ENCODE results near the gene ZSWIM4. TPM values are rescaled to one million over a fixed set of nuclear protein-coding genes. Genes with fewer than 3 reads are reported as not detected.
A peak's percentile ranks its signal among the peaks of the same experiment; 100 is the strongest.

The ZSWIM4 gene
- total RNA-seq, 2 experiments from 2014 or later, result 5.6 to 5.8 TPM

DNA sequence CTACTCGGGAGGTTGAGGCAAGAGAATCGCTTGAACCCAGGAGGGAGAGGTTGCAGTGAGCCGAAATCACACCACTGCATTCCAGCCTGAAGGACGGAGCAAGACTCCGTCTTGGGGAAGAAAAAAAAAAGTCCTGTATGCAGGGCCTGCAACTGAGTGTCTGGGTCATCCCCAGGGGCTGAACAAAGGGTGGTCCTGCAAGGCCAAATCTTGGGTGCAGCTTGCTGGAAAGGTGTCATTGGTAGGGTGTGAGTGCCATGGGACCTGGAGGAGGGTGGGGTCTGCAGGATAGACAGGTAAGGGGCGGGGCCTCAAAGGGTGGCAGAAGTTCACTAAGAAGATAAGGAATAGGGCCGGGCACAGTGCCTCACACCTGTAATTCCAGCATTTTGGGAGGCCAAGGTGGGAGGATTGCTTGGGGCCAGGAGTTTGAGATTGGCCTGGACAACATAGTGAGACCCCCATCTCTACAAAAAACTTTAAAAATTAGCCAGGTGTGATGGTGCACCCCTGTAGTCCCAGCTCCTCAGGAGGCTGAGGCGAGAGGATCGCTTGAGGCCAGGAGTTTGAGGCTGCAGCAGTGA is 31.5 kb downstream of the ZSWIM4 start:
- Mint-ChIP-seq H3K27ac (no peak overlapping the region), H3K4me3 (no peak overlapping the region), H3K4me1 (peaks cover 3% of the 10 kb centered on the region), H3K27me3 (no peaks in the 10 kb centered on the region), H3K36me3 (ENCODE audit: low read depth) (peaks cover 16% of the 10 kb centered on the region), H3K9me3 (ENCODE audit: low read depth) (no peaks in the 10 kb centered on the region)
- CTCF ChIA-PET, result interaction anchor here (1.1 kb wide), 1 partner anchor 37 kb away, joined by 3 read pairs; no protein-coding TSS in a partner anchor
- DNase-seq, result no peak
- POLR2A ChIA-PET, result no interaction called here
- intact Hi-C loops (cut with DNase I, micrococcal nuclease), result no loop called here
- ATAC-seq, result no peak

DNA sequence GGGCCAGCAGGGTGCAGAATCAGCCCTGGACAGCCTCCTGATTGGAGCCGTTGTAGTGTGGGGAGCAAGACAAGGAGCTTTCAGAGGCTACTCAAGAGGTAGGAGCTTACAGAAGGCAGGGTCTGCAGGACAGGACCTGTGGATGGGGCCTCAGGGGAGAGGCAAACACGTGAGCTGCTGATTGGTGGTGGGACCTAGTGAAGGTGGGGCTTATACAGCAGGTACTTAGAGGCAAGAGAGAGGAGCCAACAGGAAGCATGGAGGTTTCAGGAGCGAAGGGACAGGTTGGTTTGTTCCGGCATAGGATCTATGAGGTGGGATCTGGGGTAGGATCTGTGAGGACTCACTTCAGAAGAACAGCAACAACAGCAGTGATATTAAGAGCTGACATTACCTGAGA is 32.4 kb downstream of the ZSWIM4 start:
- intact Hi-C loops (cut with DNase I, micrococcal nuclease), result no loop called here
- ChIA-PET POLR2A (interaction anchor here (1.0 kb wide), 2 partner anchors 9 to 10 kb away, joined by 3 read pairs; no protein-coding TSS in a partner anchor), CTCF (interaction anchor here (0.7 kb wide), 1 partner anchor 12 kb away, joined by 4 read pairs; no protein-coding TSS in a partner anchor)
- peaks cover 17% of the 10 kb centered on the region for H3K36me3 Mint-ChIP-seq (ENCODE audit: low read depth)
- H3K4me3 Mint-ChIP-seq, result no peak overlapping the region
- ATAC-seq, result no peak
- no peak for DNase-seq
- no peaks in the 10 kb centered on the region for H3K27me3 Mint-ChIP-seq
- H3K27ac Mint-ChIP-seq, result no peak overlapping the region
- peaks cover 3% of the 10 kb centered on the region for H3K4me1 Mint-ChIP-seq
- no peaks in the 10 kb centered on the region for H3K9me3 Mint-ChIP-seq (ENCODE audit: low read depth)

DNA sequence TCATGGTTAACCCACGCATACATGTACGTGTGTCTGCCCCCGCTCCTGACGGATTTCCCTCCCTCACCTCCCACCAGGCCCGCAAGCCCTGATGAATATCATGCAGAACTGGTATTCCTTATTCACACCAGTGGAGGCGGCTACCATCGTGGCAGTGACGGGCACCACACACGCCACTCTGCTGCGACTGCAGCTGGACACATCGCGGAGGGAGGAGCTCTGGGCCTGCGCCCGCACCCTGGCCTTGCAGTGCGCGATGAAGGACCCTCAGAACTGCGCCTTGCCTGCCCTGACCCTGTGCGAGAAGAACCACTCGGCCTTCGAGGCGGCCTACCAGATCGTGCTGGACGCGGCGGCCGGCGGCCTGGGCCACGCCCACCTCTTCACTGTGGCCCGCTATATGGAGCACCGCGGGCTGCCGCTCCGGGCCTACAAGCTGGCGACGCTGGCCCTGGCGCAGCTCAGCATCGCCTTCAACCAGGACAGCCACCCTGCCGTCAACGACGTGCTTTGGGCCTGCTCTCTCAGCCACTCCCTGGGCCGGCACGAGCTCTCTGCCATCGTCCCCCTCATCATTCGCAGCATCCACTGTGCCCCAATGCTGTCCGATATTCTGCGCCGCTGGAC is 35.0 kb downstream of the ZSWIM4 start:
- ChIA-PET POLR2A (no interaction called here), CTCF (no interaction called here)
- peaks cover 18% of the 10 kb centered on the region for H3K4me1 Mint-ChIP-seq

DNA sequence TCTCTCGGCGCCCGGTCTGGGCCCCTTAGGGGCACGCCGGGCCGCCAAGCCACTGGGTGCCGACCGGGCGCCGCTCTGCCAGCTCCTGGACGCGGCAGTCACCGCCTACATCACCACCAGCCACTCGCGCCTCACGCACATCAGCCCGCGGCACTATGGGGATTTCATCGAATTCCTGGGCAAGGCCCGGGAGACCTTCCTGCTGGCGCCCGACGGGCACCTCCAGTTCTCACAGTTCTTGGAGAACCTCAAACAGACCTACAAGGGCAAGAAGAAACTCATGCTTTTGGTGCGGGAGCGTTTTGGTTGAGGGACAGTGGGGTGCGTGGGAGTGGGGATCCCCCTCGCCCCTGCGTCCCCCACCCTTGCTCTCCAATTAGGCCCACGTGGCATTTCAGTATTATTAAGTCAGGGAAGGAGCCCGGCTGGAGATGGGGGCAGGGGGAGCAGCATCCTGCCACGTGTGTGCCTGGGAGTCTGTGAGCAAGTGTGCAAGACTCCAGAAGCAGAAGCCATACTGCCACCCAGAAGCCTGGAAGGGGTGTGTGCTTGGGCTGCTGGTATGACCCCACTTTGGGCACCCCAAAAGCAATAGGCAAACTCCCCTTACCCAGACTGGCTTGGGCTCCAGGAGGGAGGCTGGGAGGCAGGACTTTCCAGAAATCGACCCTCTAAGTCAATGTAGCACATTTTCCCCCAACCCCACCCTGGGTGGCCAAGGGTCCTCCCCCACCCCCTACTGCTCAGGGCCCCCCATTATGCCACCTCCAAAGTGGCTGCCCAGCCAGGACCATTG is 35.7 kb downstream of the ZSWIM4 start:
- H3K36me3 Mint-ChIP-seq (ENCODE audit: low read depth), result peaks cover 30% of the 10 kb centered on the region
- no peak overlapping the region for H3K27ac Mint-ChIP-seq
- POLR2A ChIA-PET, result no interaction called here
- H3K4me3 Mint-ChIP-seq, result no peak overlapping the region
- CTCF ChIA-PET, result no interaction called here
- H3K4me1 Mint-ChIP-seq, result peaks cover 23% of the 10 kb centered on the region
- H3K27me3 Mint-ChIP-seq, result no peaks in the 10 kb centered on the region
- no peaks in the 10 kb centered on the region for H3K9me3 Mint-ChIP-seq (ENCODE audit: low read depth)
- DNase-seq (no peak), ATAC-seq (no peak)
- intact Hi-C loops (cut with DNase I, micrococcal nuclease), result no loop called here

More for the DNA sequence above, 35.0 kb downstream of the ZSWIM4 start:
- intact Hi-C loops (cut with DNase I, micrococcal nuclease), result no loop called here
- H3K36me3 Mint-ChIP-seq (ENCODE audit: low read depth), result peaks cover 29% of the 10 kb centered on the region
- H3K27ac Mint-ChIP-seq, result no peak overlapping the region
- no peaks in the 10 kb centered on the region for H3K27me3 Mint-ChIP-seq
- no peaks in the 10 kb centered on the region for H3K9me3 Mint-ChIP-seq (ENCODE audit: low read depth)
- ATAC-seq (no peak), DNase-seq (no peak)
- H3K4me3 Mint-ChIP-seq, result no peak overlapping the region

DNA sequence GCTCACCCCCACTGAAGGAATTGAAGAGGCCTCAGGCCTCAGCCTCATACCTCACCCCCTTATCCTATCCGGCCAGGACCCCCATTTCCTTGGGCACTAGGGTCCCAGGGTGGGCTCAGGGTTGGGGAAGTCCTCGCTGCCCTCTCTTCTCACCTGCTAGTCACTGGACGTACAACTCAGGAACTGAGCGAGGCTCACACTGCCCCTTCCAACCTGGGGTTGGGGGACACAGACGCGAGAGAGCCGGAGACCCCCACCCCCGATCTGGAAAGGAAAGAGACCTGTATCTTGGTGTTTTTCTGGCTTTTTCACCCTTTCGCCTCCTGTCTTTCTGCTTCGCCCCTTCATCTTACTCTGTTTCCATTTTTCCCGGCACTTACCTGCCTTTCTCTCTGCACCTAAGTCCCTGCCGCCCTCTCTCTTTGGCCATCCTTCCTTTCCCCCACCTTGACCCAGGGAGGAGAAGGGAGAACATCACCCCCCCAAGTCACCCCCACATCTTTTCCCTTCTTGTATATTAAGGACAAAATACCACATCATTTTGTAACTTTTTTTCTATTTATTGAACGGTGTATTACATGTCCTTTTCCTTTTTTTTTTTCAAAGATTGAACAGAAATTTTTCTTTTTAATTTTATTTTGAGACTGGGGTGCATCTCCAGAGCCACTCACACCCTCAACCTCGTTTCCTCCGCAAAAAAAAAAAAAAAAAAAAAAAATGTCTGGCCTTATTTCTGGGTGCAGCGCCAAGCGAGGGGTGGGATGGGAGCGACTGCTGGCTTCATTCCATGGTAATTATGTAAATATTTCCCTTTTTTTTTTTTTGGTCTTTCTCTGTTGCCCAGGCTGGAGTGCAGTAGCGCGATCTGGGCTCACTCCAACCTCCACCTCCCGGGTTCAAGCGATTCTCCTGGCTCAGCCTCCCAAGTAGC is 36.6 kb downstream of the ZSWIM4 start:
- POLR2A ChIA-PET, result no interaction called here

DNA sequence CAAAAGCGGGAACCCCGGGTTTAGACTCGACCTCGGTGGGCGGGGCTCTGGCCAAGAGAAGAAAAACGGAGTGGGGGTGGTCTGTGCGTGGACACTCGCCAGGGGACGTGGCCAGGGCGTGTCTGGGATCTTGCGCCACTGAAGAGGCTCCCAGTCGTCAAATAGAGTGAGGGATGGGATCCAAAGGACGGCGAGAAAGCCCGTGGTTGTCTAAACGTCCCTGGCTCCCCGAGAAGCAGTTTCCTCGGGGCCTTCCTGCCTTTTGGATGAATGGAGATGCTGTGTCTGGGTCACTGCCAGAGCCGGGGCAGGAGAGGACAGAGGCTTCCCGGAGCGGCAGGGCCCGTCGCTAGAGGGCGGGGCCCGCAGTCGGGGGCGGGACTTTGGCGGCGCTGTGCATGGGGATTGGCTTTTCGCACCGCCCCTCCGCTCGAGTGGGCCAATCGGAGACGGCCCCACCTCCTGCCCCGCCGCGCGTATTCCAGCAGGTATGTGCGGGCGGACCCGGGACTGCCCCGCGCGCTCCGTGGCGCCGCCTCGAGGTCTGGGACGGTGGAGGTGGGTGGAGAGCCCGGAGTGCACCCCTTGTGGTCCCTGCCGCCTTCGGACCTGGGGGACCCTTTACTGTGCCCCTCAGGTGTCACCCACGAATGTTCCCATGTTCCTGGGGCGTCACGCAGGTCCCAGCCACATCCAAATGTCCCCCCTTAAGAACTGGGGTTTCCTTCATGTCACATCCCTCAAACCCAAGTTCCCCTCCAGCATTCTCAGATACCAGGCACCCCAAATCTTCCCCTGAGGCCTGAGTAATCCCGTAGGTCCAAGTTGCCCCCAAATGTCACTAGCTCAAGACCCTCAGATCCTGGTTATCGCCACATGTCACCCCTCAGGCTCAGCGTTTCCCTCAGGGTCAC is 38.3 kb downstream of the ZSWIM4 start:
- peak; percentile 90 for ATAC-seq
- Mint-ChIP-seq H3K9me3 (ENCODE audit: low read depth) (no peaks in the 10 kb centered on the region), H3K4me3 (peak overlapping the region; percentile 65), H3K36me3 (ENCODE audit: low read depth) (peaks cover 34% of the 10 kb centered on the region), H3K27me3 (no peaks in the 10 kb centered on the region), H3K4me1 (peaks cover 37% of the 10 kb centered on the region), H3K27ac (peak overlapping the region; percentile 91)
- intact Hi-C loops (cut with DNase I, micrococcal nuclease), result loop anchor here in 1 of 2 experiments (1.0 to 2.0 kb wide), 2 partner anchors 38 to 49 kb away; partner anchors contain the start of gene ZSWIM4
- ChIA-PET POLR2A (interaction anchor here (0.5 to 0.9 kb wide), 3 partner anchors 13 to 224 kb away, joined by 3 to 5 read pairs (median 3); no protein-coding TSS in a partner anchor), CTCF (interaction anchor here (0.6 to 1.0 kb wide), 5 partner anchors 9 to 107 kb away, joined by 3 to 4 read pairs (median 3); partner anchors contain the start of gene ZSWIM4)
- DNase-seq, result peak; percentile 97

More for the DNA sequence above, 36.6 kb downstream of the ZSWIM4 start:
- CTCF ChIA-PET, result no interaction called here
- Mint-ChIP-seq H3K27ac (no peak overlapping the region), H3K4me1 (peaks cover 25% of the 10 kb centered on the region), H3K27me3 (no peaks in the 10 kb centered on the region), H3K9me3 (ENCODE audit: low read depth) (no peaks in the 10 kb centered on the region), H3K36me3 (ENCODE audit: low read depth) (peaks cover 28% of the 10 kb centered on the region), H3K4me3 (no peak overlapping the region)
- DNase-seq (no peak), ATAC-seq (no peak)
- intact Hi-C loops (cut with DNase I, micrococcal nuclease), result loop anchor here in 1 of 2 experiments (2.0 kb wide), 1 partner anchor 47 kb away; no protein-coding TSS in a partner anchor

DNA sequence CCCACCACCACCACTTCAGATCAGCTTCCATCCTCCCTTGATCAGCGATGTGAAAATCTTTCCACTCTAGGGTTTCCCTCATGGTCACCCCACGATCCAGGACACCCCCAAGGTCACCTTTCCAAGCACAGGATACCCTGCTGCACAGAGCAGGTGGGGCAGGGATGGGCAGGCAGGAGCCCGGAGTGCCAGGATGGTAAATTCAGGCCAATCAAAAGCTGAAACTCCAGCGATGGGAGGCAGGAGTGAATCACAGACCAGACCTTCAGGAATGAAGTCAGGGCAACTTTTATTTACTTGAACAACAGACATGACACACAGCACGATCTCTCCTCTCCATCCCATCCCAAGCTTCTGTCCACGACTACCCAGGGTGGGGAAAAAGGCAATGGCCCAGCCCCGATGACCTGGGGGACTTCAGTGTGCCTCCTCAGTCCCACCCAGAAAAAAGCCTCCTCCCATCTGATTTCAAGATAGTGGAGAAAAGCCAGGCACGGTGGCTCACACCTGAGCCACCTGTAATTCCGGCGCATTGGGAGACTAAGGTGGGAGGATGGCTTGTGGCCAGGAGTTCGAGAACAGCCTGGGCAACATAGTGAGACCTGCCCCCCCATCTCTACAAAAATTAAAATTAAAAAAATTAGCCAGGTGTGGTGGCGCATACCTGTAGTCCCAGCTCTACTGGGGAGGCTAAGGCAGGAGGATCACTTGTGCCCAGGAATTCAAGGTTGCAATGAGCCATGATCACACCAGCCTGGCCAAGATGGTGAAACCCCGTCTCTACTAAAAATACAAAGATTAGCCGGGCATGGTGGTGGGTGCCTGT is 39.2 kb downstream of the ZSWIM4 start:
- peaks cover 37% of the 10 kb centered on the region for H3K36me3 Mint-ChIP-seq (ENCODE audit: low read depth)
- H3K27me3 Mint-ChIP-seq, result no peaks in the 10 kb centered on the region
- H3K27ac Mint-ChIP-seq, result peak overlapping the region; percentile 91
- peaks cover 41% of the 10 kb centered on the region for H3K4me1 Mint-ChIP-seq
- DNase-seq (no peak), ATAC-seq (no peak)
- peak overlapping the region; percentile 51 for H3K4me3 Mint-ChIP-seq
- intact Hi-C loops (cut with DNase I, micrococcal nuclease), result loop anchor here in 1 of 2 experiments (5.0 kb wide), 1 partner anchor 37 kb away; the partner anchor contains the start of gene ZSWIM4
- ChIA-PET POLR2A (interaction anchor here (0.5 kb wide), 1 partner anchor 223 kb away, joined by 3 read pairs; no protein-coding TSS in a partner anchor), CTCF (interaction anchor here (0.6 to 1.6 kb wide), 6 partner anchors 10 to 107 kb away, joined by 3 to 6 read pairs (median 3); partner anchors contain the start of gene ZSWIM4)
- no peaks in the 10 kb centered on the region for H3K9me3 Mint-ChIP-seq (ENCODE audit: low read depth)

DNA sequence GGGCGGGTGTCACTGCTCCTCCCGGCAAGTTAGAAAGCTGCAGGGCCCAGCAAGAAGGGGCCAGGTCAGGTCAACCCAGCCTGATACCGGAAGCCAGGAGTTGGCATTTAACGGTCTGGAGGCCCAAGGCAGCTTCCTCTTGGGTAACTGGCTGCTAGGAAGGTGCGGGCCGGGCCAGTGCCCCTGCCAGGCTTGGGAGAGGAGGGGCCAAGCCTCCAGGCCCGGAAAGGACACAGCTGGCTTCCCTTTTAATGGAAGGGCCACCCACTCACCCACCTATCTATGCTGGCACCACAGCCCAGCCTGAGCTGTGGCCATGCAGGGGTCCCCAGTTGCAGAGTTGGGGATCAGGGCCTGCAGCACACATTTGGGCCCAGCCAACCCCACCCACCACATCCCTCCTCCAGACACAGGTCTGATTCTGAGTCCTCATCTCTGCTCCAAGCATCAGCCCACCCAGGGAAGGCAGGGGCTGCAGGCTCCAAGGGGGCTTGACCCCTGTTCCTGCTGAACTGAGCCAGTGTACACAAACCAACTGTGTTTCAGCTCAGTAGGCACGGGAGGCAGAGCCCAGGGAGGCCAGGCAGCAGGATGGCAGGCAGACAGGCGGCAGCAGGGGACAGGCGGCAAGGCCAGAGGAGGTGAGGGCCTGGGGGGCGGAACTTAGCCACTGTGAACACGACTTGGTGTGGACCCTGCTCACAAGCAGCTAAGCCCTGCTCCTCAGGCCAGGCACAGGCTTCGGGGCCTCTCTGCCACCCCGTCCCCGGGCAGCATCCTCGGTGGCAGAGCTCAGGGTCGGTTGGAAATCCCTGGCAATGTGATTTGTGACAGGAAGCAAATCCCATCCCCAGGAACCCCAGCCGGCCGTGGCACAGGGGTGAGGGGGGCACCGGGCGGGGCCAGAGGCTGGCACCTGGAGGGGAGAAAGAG is 40.8 kb downstream of the ZSWIM4 start:
- ATAC-seq (no peak), DNase-seq (no peak)
- Mint-ChIP-seq H3K4me3 (peak overlapping the region; percentile 56), H3K27ac (peak overlapping the region; percentile 87), H3K36me3 (ENCODE audit: low read depth) (peaks cover 50% of the 10 kb centered on the region), H3K27me3 (no peaks in the 10 kb centered on the region), H3K9me3 (ENCODE audit: low read depth) (no peaks in the 10 kb centered on the region), H3K4me1 (peaks cover 48% of the 10 kb centered on the region)
- intact Hi-C loops (cut with DNase I, micrococcal nuclease), result loop anchor here in 1 of 2 experiments (2.0 to 5.0 kb wide), 2 partner anchors 15 to 39 kb away; partner anchors contain the start of gene ZSWIM4
- POLR2A ChIA-PET, result interaction anchor here (1.2 to 2.0 kb wide), 3 partner anchors 8 to 26 kb away, joined by 3 to 36 read pairs (median 8); no protein-coding TSS in a partner anchor
- CTCF ChIA-PET, result interaction anchor here (0.6 to 2.1 kb wide), 10 partner anchors 11 to 300 kb away, joined by 3 to 19 read pairs (median 4); partner anchors contain the start of genes ASF1B and ZSWIM4
